Body of pancreas (tissue), 4 donors: ENCODE data around the gene HABP2. TPM values are rescaled to one million over a fixed set of nuclear protein-coding genes. Genes with fewer than 3 reads are reported as not detected.

Source experiments
- ATAC-seq: fragments of 150-250 bp; one replicate; pipeline ENCODE4 v1.9.1; 2016
- DNase-seq, 4 donors: peaks; one replicate each; pipeline ENCODE4 v3.0.0-alpha.2; 2019
- H3K27ac ChIP-seq, 4 donors: fragments of 200-600 bp; sonication (generic); 1 replicate in 3 of 4; 2 replicates in 1 of 4; pipeline versions ENCODE4 v1.5.1 to v1.6.1; 2016 to 2019; ENCODE audit warnings: mild to moderate bottlenecking in 1 of 4, mixed read lengths in 1 of 4, moderate library complexity in 1 of 4
- H3K27me3 ChIP-seq, 2 donors: fragments of 200-600 bp; sonication (generic); one replicate each; pipeline ENCODE4 v1.6.0; 2016; ENCODE audit warnings: mild to moderate bottlenecking in 1 of 2
- H3K36me3 ChIP-seq, 2 donors: fragments of 200-600 bp; sonication (generic); replicated peaks in 1 of 2; 2 replicates each; pipeline ENCODE4 v1.5.1; 2016; ENCODE audit warnings: low read depth in 2 of 2; ENCODE audit not compliant: insufficient read depth in 1 of 2
- H3K4me1 ChIP-seq: fragments of 200-600 bp; sonication (generic); one replicate; pipeline ENCODE4 v1.6.0; 2016
- H3K4me3 ChIP-seq, 2 donors: fragments of 200-600 bp; sonication (generic); 1 replicate in 1 of 2; 2 replicates in 1 of 2; pipeline ENCODE4 v1.5.1; 2016 to 2019
- H3K9me3 ChIP-seq, 3 donors: fragments of 200-600 bp; sonication (generic); 1 replicate in 2 of 3; 2 replicates in 1 of 3; pipeline ENCODE4 v1.5.1; 2016
- CTCF ChIP-seq, 7 experiments: fragments of 450-650 bp in 4 of 7; fragments of 200-600 bp in 3 of 7; sonication (generic) in 3 of 7; IDR thresholded peaks; one replicate each; pipeline ENCODE4 v1.5.1; 2016 to 2019; ENCODE audit warnings: antibody characterized with exemption in 7 of 7
- POLR2A ChIP-seq, 3 donors: fragments of 450-650 bp; IDR thresholded peaks; one replicate each; pipeline ENCODE4 v1.6.1; 2016; ENCODE audit warnings: antibody characterized with exemption in 3 of 3, mild to moderate bottlenecking in 2 of 3
- WGBS, 2 donors: methylation state at CpG; one replicate each; pipeline ENCODE4 v1.1.5; 2017; 5-methylcytosine and 5-hydroxymethylcytosine counted together
- intact Hi-C: fragments of 100-400 bp; cut with DNase I; formaldehyde crosslinking; loops from one replicate; pipeline ENCODE4 v1.15.1; 2023
- total RNA-seq, 2 donors: library from RNA; depleted of rRNA; stranded (reverse); fragments of >200 nt; gene quantifications; one replicate each; pipeline ENCODE4 v1.1.0, GENCODE V29; 2016

Gene HABP2
- total RNA-seq, 2 donors from 2014 or later = 9.2 to 10.6 TPM

DNA sequence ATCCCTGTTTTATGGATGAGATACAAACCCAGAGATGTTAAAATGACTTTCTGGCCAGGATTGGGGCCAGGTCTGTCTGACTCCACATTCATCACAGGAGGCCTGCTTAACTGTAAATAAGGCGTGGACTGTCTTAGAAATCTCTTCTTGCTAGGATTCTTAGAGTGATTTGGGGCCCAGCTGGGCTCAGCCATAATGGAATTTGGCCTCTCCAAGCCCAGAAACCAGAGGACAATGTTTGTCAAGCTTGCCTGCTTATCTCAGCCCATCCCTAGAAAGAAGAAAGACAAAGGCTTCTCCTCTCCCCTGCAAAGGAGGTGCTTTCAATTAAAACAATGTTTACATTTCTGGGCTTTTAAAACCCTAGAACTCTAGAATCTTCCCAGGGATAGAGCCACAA, 2.9 kb downstream of the HABP2 start:
- intact Hi-C loops = no loop called here
- Histone ChIP-seq H3K27me3 (no peaks in the 10 kb centered on the region), H3K27ac (no peak overlapping the region), H3K36me3 (no peaks in the 10 kb centered on the region), H3K9me3 (no peaks in the 10 kb centered on the region), H3K4me3 (no peak overlapping the region), H3K4me1 (peaks cover 21% of the 10 kb centered on the region)
- WGBS, 2 donors = 83 to 95% methylated on average over 1 of the region's 1 CpG
- ATAC-seq (no peak), DNase-seq (no peak)
- TF ChIP-seq POLR2A (IDR thresholded peaks at IDR 0.05) = no peak
- TF ChIP-seq CTCF (IDR thresholded peaks at IDR 0.05) = no peak

- TF ChIP-seq CTCF (IDR thresholded peaks at IDR 0.05) = no peak
- TF ChIP-seq POLR2A (IDR thresholded peaks at IDR 0.05) = no peak
- ATAC-seq = no peak
- no peaks in the 10 kb centered on the region for H3K9me3 ChIP-seq
- intact Hi-C loops = no loop called here
- no peaks in the 10 kb centered on the region for H3K36me3 ChIP-seq
- H3K27ac ChIP-seq = peak overlapping the region in 2 of 4 donors; percentile 3 to 14
- H3K27me3 ChIP-seq = no peaks in the 10 kb centered on the region
- WGBS, 2 donors = 39 to 40% methylated on average over 8 to 9 of the region's 9 CpGs
- DNase-seq = peak in 1 of 4 donors; percentile 8
- H3K4me1 ChIP-seq = peaks cover 18% of the 10 kb centered on the region
- no peak overlapping the region for H3K4me3 ChIP-seq
These were observed 4.6 kb downstream of the HABP2 start for GRCh38 chr10:113557424-113557862.

GRCh38 chr10:113557903-113558321, 5.1 kb downstream of the HABP2 start:
- H3K27ac ChIP-seq = peak overlapping the region in 2 of 4 donors; percentile 3 to 14
- no peak overlapping the region for H3K4me3 ChIP-seq
- DNase-seq = no peak
- intact Hi-C loops = no loop called here
- no peaks in the 10 kb centered on the region for H3K36me3 ChIP-seq
- ATAC-seq = no peak
- no peak for TF ChIP-seq POLR2A (IDR thresholded peaks at IDR 0.05)
- H3K4me1 ChIP-seq = peaks cover 18% of the 10 kb centered on the region
- H3K27me3 ChIP-seq = no peaks in the 10 kb centered on the region
- no peaks in the 10 kb centered on the region for H3K9me3 ChIP-seq
- 53 to 60% methylated on average over 9 of the region's 9 CpGs for WGBS, 2 donors

GRCh38 chr10:113560071-113560470, 7.2 kb downstream of the HABP2 start:
- 88 to 89% methylated on average over 5 of the region's 5 CpGs for WGBS, 2 donors
- DNase-seq (no peak), ATAC-seq (no peak)
- Histone ChIP-seq H3K36me3 (no peaks in the 10 kb centered on the region), H3K27me3 (no peaks in the 10 kb centered on the region), H3K4me1 (peaks cover 11% of the 10 kb centered on the region), H3K27ac (no peak overlapping the region), H3K4me3 (no peak overlapping the region), H3K9me3 (no peaks in the 10 kb centered on the region)
- TF ChIP-seq POLR2A (IDR thresholded peaks at IDR 0.05) (no peak), CTCF (IDR thresholded peaks at IDR 0.05) (no peak)
- intact Hi-C loops = no loop called here

GRCh38 chr10:113561214-113561613, 8.4 kb downstream of the HABP2 start:
- Histone ChIP-seq H3K9me3 (no peaks in the 10 kb centered on the region), H3K27ac (no peak overlapping the region), H3K36me3 (no peaks in the 10 kb centered on the region), H3K4me1 (peaks cover 11% of the 10 kb centered on the region), H3K4me3 (no peak overlapping the region), H3K27me3 (no peaks in the 10 kb centered on the region)
- no peak for TF ChIP-seq POLR2A (IDR thresholded peaks at IDR 0.05)
- no peak for TF ChIP-seq CTCF (IDR thresholded peaks at IDR 0.05)
- WGBS, 2 donors = 73 to 87% methylated on average over 3 of the region's 3 CpGs
- intact Hi-C loops = no loop called here
- DNase-seq (no peak), ATAC-seq (no peak)
